ENCODE data around the gene SDK2.

DNA sequence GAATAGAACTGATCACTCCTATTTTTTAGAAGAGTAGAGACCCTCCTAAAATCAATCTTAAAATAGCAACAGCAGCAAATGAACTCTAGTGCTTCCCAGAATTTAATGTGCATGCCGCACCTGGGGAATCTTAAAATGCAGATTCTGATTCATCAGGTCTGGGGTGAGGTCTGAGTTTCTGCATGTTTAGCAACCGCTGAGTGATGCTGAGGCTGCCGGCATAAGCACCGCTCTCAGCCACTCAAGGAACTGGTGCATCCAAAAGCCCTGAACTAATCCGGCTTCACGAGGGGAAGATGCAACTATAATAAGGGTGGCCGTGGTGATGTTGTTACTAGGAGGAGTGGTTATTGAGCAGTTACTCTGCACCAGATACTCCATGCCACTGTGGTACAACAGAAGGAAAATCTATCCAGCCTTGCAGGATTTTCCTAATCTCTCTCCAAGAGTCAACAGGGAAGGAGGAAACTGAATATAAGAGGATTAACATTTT, 19.7 kb downstream of the SDK2 start:
- TF ChIP-seq, protein P1, sequence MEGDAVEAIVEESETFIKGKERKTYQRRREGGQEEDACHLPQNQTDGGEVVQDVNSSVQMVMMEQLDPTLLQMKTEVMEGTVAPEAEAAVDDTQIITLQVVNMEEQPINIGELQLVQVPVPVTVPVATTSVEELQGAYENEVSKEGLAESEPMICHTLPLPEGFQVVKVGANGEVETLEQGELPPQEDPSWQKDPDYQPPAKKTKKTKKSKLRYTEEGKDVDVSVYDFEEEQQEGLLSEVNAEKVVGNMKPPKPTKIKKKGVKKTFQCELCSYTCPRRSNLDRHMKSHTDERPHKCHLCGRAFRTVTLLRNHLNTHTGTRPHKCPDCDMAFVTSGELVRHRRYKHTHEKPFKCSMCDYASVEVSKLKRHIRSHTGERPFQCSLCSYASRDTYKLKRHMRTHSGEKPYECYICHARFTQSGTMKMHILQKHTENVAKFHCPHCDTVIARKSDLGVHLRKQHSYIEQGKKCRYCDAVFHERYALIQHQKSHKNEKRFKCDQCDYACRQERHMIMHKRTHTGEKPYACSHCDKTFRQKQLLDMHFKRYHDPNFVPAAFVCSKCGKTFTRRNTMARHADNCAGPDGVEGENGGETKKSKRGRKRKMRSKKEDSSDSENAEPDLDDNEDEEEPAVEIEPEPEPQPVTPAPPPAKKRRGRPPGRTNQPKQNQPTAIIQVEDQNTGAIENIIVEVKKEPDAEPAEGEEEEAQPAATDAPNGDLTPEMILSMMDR (IDR thresholded peaks at IDR 0.05; ENCODE audit: low read length) = no peak
- TF ChIP-seq EZH2 (optimal IDR thresholded peaks at IDR 0.05; ENCODE audit: low read depth, low read length) (no peak), EZH2phosphoT487 (IDR thresholded peaks at IDR 0.05; ENCODE audit: low read length) (no peak)

Measured in MM.1S (cell line).